D721Med (cell line): Measurements from ENCODE around the gene RBM10.
A peak's percentile ranks its signal among the peaks of the same experiment; 100 is the strongest.

Source experiments
- DNase-seq: peaks from one replicate; pipeline ENCODE4 v3.0.0; 2011; ENCODE audit warnings: low spot score; ENCODE audit not compliant: insufficient read length
- FAIRE-seq: peaks from 2 replicates; lab custom pipeline; 2011; peaks lifted over from hg19 to GRCh38; lab: Jason Lieb, UNC
- TF ChIP-seq, protein P1 (sequence below): IDR thresholded peaks from 2 replicates; pipeline ENCODE4 v1.5.1; 2012; ENCODE audit warnings: mild to moderate bottlenecking, control low read depth; ENCODE audit not compliant: insufficient read depth; ENCODE audit errors: missing control alignments

Gene RBM10

GRCh38 chrX:47193475-47194193 lies 48.6 kb downstream of the RBM10 start, which contains the start of gene UBA1:
Gene UBA1, plus strand, starts transcription at chrX:47193829. Its CDS starts 4,974 bp downstream, at chrX:47198803.
- TF ChIP-seq, protein P1, sequence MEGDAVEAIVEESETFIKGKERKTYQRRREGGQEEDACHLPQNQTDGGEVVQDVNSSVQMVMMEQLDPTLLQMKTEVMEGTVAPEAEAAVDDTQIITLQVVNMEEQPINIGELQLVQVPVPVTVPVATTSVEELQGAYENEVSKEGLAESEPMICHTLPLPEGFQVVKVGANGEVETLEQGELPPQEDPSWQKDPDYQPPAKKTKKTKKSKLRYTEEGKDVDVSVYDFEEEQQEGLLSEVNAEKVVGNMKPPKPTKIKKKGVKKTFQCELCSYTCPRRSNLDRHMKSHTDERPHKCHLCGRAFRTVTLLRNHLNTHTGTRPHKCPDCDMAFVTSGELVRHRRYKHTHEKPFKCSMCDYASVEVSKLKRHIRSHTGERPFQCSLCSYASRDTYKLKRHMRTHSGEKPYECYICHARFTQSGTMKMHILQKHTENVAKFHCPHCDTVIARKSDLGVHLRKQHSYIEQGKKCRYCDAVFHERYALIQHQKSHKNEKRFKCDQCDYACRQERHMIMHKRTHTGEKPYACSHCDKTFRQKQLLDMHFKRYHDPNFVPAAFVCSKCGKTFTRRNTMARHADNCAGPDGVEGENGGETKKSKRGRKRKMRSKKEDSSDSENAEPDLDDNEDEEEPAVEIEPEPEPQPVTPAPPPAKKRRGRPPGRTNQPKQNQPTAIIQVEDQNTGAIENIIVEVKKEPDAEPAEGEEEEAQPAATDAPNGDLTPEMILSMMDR, result peak; percentile 71
- no peak for FAIRE-seq
- peak; percentile 57 for DNase-seq

GRCh38 chrX:47194194-47194787 lies 49.3 kb downstream of the RBM10 start:
- TF ChIP-seq, protein P1, result no peak
- FAIRE-seq (no peak), DNase-seq (no peak)

DNA sequence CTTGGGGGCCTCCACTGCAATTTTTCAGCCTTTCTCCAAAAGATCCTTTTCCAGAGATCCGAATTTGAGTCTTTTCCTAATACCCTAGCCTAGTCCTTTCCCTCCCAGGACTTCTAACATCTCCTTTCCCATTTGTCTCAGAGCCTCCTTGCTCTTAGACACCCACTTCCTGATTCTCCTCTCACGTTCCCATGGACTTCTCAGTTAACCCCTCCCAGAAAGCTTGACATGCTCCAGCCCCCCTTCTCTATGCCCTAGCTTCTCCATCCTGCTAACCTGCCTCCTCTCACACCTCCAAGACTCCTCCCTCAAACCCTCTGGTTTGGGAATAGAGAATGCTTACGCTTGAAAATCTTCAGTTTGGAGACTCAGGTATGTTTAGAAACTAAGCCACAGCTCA lies 51.1 kb downstream of the RBM10 start:
- DNase-seq (no peak), FAIRE-seq (no peak)
- TF ChIP-seq, protein P1, result no peak

DNA sequence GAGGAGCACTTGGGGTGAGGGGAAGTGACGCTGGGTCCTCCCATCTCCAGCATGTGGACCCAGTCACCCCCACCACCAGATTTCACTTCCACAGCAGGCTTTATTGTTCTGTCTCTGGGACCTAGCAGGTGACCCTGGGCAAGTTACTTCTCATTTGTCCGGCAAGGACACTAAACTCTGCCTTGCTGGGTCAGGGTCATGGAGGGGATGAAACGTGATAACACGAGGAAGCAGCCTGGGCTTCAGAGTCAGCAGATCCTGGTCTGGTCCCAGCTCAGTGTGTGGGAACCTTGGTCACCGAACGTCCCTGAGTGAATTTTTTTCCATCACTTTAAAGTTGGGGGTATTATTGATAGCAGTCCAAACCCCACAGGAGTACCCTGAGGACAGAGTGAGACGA lies 52.5 kb downstream of the RBM10 start:
- TF ChIP-seq, protein P1, result no peak
- FAIRE-seq (no peak), DNase-seq (no peak)

DNA sequence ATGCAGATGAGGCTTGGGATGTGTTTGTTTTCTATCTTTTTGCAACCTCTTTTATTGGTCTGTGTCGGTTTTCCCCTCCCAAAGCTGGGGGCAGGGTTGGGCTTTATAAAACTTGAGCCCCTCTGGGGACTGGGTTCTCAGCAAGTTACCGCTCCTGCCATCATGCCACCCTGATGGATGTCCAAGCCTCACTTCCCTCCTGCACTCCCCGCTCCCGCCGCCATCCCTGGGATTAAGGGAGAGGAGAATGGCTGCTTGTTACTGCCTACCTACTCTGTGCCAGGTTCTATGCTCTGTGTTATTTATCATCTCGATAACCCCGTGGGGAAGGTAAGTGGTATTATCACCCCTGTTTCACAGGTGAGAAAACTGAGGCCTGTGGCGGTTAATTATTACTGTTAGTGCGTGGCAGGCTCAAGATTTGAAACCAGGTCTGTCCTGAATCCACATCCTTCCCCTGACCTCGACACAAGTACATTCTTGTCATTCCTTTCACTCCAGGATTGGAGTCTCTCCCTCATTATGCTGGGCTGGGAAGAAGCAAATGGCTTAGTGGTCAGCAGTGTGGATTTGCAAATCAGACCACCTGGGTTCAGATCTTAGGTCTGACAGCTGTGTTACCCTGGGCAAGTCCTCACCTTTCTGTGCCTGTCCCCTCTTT lies 53.1 kb downstream of the RBM10 start:
- FAIRE-seq (no peak), DNase-seq (no peak)
- TF ChIP-seq, protein P1, result no peak

- DNase-seq (no peak), FAIRE-seq (no peak)
- TF ChIP-seq, protein P1, result no peak
These were observed 53.7 kb downstream of the RBM10 start for GRCh38 chrX:47198687-47199080.

GRCh38 chrX:47199286-47199685 lies 54.3 kb downstream of the RBM10 start:
- TF ChIP-seq, protein P1, result no peak
- no peak for DNase-seq
- FAIRE-seq, result no peak
